ENCODE measurements around the gene COL5A1.
"Not testable (repeated sequence)": the region's sequence is repeated elsewhere in the genome, so short reads cannot be mapped to it uniquely, and the experiment has no call there.

The COL5A1 gene

DNA sequence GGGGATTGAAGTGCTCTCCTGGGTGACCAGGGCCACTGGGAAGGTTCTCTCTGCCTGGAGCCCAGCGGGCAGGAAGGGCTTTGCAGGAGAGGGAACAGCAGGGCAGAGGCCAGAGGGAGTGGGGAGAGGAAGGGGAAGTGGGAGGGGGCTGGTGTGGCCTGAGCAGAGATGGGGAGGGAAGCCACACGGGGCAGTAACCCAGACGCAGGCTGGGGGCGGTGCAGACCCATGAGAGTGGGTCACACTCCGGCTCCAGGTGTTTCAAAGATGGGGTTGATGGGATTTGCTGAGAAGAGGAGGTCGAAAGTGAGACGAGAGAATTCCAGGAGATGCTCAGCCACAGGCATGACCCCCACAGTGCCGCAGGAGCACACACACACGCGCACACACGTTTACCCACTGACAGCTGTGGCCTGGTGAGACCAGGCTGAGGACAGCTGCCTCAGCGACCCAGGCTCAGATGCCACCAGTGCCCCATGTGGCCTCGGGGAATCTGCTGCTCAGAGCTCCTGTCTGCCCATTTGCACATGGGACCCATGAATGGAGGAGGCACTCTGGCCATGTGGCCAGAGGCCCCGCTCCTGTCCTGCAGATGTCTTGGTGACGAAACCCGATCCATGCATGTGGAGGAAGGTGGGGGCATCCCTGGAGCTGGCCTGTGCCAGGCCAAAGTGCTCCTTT lies 206.3 kb downstream of the COL5A1 start:
- Histone ChIP-seq H3K4me1 (ENCODE audit: insufficient read depth, low read length) (no peaks in the 10 kb centered on the region), H3K36me3 (ENCODE audit: insufficient read depth, low read length) (no peaks in the 10 kb centered on the region), H3K9ac (ENCODE audit: low read depth, low read length) (no peak overlapping the region), H3K9me3 (ENCODE audit: control insufficient read depth, insufficient read depth, low read length) (no peaks in the 10 kb centered on the region)

DNA sequence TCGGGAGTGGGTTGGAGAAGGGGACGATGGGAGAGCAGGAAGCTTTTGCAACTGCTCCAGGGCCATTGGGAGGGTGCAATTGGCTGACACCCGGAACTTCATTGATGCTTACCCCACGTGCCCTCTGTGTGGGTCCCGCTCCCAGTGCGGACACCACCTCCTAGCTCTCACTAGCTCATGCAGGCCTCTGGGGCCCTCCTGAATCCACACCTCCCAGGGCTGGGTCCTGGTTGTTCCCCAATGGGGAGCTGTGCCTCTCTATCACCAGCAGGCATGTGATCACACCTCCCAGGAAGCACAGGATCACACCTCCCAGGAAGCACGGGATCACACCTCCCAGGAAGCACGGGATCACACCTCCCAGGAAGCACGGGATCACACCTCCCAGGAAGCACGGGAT lies 206.9 kb downstream of the COL5A1 start:
- no peaks in the 10 kb centered on the region for H3K9me3 ChIP-seq (ENCODE audit: control insufficient read depth, insufficient read depth, low read length)
- H3K4me1 ChIP-seq (ENCODE audit: insufficient read depth, low read length): no peaks in the 10 kb centered on the region
- no peaks in the 10 kb centered on the region for H3K36me3 ChIP-seq (ENCODE audit: insufficient read depth, low read length)
- no peak overlapping the region for H3K9ac ChIP-seq (ENCODE audit: low read depth, low read length)

DNA sequence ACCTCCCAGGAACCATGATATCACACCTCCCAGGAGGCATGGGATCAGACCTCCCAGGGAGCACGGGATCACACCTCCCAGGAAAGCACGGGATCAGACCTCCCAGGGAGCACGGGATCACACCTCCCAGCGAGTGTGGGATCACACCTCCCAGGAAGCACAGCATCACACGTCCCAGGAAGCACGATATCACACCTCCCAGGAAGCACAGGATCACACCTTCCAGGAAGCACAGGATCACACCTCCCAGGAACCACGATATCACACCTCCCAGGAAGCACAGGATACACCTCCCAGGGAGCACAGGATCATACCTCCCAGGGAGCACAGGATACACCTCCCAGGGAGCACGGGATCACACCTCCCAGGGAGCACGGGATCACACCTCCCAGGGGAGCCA lies 209.0 kb downstream of the COL5A1 start:
- no peaks in the 10 kb centered on the region for H3K4me1 ChIP-seq (ENCODE audit: insufficient read depth, low read length)
- no peaks in the 10 kb centered on the region for H3K9me3 ChIP-seq (ENCODE audit: control insufficient read depth, insufficient read depth, low read length)
- H3K9ac ChIP-seq (ENCODE audit: low read depth, low read length): no peak overlapping the region

DNA sequence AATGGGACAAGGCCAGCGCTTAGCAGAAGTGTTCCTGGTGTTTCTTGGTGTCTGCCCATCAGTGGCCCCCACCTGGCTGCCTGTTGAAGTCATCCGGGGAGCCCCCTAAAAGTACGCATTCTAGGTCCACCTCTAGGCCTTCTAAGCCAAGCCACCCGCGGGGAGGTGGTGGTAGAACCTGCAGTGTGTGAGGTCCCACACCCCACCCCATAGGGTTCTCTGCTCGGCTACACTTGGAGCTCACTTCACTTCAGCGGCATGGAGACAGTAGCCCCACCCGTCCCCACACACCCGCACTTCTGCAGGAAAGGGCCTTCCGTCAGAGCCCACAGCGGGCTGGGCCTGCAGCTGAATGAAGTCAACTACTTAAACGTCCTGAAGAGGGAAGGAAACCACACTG lies 209.4 kb downstream of the COL5A1 start:
- H3K9me3 ChIP-seq (ENCODE audit: control insufficient read depth, insufficient read depth, low read length): no peaks in the 10 kb centered on the region
- no peak overlapping the region for H3K9ac ChIP-seq (ENCODE audit: low read depth, low read length)
- no peaks in the 10 kb centered on the region for H3K4me1 ChIP-seq (ENCODE audit: insufficient read depth, low read length)
- no peaks in the 10 kb centered on the region for H3K36me3 ChIP-seq (ENCODE audit: insufficient read depth, low read length)

More for the DNA sequence above, 209.0 kb downstream of the COL5A1 start:
- no peaks in the 10 kb centered on the region for H3K36me3 ChIP-seq (ENCODE audit: insufficient read depth, low read length)

DNA sequence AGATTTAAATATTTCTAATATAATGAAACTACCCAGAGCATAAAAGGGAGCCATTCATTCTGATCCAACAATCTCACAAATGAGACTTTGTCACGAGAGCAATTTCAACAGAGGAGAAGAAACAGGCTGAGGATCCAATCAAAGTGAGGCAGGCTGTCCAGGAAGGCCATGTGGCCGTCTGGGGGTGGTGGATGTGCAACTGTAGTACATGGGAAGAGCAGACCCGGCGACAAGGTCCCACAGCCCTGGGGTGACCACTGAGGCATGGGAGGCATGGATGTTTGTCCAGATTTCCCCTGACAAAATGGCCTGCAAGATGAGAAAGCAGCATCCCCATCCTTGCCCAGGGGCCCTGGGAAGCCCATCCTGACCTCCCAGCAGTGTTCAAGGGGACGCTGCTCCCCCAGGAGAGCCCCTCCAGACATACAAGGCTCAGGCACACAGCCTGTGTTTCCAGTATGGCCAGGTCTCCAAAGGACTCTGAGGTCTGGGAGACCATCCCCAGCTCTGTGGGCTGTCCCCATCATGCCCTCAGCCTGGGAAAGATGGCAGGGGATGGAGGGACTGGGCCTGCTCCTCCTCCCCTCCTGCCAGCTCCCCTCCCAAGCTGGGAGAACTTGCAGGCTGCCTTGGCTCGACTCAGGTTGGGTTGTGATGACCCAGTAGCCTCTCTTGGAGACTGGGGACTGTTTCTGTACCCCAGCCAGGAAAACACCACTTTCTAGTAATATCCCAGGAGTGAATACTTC lies 211.5 kb downstream of the COL5A1 start:
- Histone ChIP-seq H3K9ac (ENCODE audit: low read depth, low read length) (no peak overlapping the region), H3K36me3 (ENCODE audit: insufficient read depth, low read length) (no peaks in the 10 kb centered on the region), H3K9me3 (ENCODE audit: control insufficient read depth, insufficient read depth, low read length) (no peaks in the 10 kb centered on the region), H3K4me1 (ENCODE audit: insufficient read depth, low read length) (no peaks in the 10 kb centered on the region)

DNA sequence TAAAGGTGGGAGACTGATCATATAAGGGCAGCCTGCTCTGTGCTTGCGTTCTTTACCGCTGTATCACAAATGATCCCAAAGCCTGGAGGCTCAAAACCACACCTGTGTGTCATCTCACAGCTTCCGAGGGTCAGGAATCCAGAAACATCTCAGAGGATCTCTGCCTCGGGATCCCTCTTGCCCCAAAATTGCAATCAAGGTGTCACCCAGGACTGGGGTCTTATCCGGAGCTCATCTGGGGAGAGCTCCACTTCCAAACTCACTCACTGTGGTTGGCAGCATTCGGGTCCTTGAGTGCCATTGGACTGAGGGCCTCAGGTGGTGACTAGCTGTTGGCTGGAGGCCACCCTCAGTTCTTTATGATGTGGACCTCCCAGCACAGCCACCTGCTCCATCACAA lies 212.3 kb downstream of the COL5A1 start:
- H3K9me3 ChIP-seq (ENCODE audit: control insufficient read depth, insufficient read depth, low read length): no peaks in the 10 kb centered on the region
- no peak overlapping the region for H3K9ac ChIP-seq (ENCODE audit: low read depth, low read length)
- H3K4me1 ChIP-seq (ENCODE audit: insufficient read depth, low read length): no peaks in the 10 kb centered on the region
- H3K36me3 ChIP-seq (ENCODE audit: insufficient read depth, low read length): no peaks in the 10 kb centered on the region

DNA sequence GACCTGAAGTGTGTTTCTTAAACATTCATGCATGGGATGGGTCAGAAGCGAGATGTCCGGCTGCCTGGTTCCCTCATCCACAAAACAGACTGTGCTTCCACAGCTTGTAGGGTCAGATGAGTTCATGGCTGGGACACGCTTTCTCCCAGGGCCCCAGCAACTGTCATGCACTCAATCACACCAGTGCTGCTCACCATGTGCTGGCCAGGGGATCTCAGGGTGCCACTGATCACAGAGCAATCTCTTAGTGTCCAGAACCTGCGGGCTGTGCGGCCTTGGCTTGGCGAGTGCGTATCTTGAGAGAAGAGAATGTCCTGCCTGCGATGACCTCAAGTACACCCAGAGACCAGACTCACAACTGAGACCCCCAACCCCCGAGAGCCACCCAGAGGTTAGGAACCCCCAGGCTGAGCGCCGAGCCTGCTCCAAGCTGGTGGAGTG lies 213.0 kb downstream of the COL5A1 start:
- no peaks in the 10 kb centered on the region for H3K4me1 ChIP-seq (ENCODE audit: insufficient read depth, low read length)
- H3K36me3 ChIP-seq (ENCODE audit: insufficient read depth, low read length): no peaks in the 10 kb centered on the region
- no peak overlapping the region for H3K9ac ChIP-seq (ENCODE audit: low read depth, low read length)
- no peaks in the 10 kb centered on the region for H3K9me3 ChIP-seq (ENCODE audit: control insufficient read depth, insufficient read depth, low read length)

DNA sequence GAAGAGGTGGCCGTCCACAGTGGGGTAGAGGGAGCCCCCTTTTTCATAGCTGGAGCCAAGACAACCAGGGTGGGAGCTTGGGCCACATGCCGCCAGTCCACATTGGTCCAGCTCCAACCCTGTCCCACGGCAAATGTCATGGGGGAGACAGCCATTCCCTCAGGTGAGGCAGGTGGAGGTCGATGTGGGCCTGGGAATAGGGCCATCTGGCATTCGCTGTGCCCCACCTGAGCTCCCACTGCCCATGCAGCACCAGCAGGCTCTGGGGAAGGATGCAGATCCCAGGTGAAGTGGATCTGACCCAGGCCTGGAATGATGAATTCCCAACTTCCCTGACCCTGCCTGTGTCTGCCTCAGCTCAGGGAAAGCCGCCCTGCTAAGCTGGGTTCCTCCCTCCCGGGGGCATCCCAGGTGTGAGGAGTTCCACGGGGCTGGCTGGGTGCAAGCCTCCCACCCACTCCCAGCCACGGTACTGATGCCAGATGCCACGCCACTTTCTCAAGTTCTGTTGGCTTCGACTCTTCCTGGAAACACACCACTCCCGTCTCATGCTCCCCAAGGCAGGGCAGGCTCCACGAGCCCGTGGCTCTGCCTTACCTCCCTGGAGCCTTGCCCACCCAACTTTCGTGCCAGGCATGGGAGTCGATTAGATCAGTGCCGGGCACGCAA lies 213.8 kb downstream of the COL5A1 start:
- H3K4me1 ChIP-seq (ENCODE audit: insufficient read depth, low read length): no peaks in the 10 kb centered on the region
- H3K9ac ChIP-seq (ENCODE audit: low read depth, low read length): no peak overlapping the region
- H3K9me3 ChIP-seq (ENCODE audit: control insufficient read depth, insufficient read depth, low read length): no peaks in the 10 kb centered on the region
- H3K36me3 ChIP-seq (ENCODE audit: insufficient read depth, low read length): no peaks in the 10 kb centered on the region

DNA sequence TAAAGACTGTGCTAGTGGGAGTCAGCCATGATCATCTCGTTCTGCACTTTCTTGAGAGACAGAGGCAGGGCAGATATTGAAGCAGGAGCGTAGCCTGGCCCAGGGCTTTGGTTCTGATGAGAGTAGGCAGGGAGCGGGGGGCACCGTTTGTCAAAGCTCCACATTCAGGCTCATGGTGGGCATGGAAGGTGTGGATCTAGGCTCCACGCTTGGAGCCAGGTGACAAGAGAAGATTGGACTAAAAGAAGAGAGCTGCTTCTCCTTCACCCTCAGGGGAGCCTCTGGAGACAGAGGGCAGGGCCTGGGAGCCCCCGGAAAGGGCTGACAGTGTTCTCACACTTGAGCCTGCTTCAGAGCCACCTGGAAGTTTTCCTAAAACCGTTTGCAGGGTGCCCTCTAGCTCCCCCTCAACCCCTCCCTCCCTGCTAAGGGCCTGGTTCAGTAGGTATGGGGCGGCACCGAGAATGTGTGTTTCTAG lies 214.3 kb downstream of the COL5A1 start:
- Histone ChIP-seq H3K36me3 (ENCODE audit: insufficient read depth, low read length) (no peaks in the 10 kb centered on the region), H3K9me3 (ENCODE audit: control insufficient read depth, insufficient read depth, low read length) (no peaks in the 10 kb centered on the region; the same call in 1 of the 2 replicates), H3K4me1 (ENCODE audit: insufficient read depth, low read length) (no peaks in the 10 kb centered on the region), H3K9ac (ENCODE audit: low read depth, low read length) (no peak overlapping the region)

DNA sequence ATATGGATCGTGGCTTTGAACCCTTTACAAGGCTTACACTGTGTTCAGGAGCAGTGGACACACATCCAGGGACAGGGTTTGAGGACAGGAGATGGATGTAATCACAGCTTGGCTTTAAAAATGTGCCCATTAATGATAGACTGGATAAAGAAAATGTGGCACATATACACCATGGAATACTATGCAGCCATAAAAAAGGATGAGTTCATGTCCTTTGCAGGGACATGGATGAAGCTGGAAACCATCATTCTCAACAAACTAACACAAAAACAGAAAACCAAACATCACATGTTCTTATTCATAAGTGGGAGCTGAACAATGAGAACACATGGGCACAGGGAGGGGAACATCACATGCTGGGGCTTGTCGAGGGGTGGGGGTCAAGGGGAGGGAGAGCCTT lies 215.8 kb downstream of the COL5A1 start:
- H3K36me3 ChIP-seq (ENCODE audit: insufficient read depth, low read length); H3K9ac ChIP-seq (ENCODE audit: low read depth, low read length); H3K9me3 ChIP-seq (ENCODE audit: control insufficient read depth, insufficient read depth, low read length); H3K4me1 ChIP-seq (ENCODE audit: insufficient read depth, low read length): not testable (repeated sequence)

DNA sequence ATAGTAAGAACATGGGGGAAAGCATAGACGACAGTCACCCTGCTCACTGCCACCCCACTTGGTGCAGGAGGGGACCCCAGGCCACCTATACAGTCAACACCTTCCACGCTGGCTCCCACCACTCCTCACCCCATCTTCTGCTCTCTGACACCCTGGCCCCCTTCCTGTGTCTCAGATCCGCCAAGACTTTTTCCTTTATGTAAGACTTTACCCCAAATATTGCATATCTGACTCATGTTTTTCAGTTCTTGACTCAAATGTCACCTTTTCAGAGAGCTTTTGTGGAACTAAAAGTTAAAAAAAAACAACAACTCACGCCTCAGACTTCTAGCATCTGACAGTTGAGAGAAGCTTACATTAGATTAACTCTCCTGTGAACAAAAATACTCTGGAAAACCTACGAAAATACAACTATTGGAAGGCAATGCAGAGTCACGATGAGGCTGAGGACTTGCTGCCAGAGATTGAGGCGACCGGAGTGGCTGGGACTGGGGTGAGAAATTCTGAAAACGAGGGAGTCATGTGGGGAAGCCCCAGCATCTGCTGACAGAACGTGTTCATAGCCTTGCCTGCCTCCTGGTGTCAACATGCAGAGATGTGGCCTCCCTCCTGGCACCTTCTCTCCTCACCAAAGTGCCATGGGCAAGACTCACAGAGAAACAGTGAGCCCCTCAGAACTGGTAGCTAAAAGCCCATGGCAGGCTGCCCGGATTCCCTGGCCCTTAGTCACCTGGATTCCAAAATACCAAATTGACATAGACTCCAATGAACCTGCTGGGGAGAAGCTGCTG lies 216.6 kb downstream of the COL5A1 start:
- no peaks in the 10 kb centered on the region; the same call in 1 of the 2 replicates for H3K9me3 ChIP-seq (ENCODE audit: control insufficient read depth, insufficient read depth, low read length)
- H3K36me3 ChIP-seq (ENCODE audit: insufficient read depth, low read length): no peaks in the 10 kb centered on the region
- H3K9ac ChIP-seq (ENCODE audit: low read depth, low read length): no peak overlapping the region

DNA sequence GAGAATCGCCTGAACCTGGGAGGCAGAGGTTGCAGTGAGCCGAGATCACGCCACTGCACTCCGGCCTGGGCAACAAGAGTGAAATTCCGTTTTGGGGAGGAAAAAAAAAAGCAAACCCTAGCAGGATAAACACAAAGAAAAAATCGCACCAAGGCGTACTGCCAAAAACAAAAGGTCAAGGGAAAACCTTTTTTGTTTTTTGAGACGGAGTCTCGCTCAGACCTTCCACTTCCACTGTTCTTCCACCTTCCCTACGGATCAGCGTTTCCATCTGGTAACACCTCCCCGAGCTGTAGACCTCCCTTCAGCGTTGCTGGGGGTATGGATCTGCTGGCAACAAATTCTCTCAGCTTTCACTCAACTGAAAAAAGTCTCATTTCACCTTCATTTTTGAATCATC lies 218.9 kb downstream of the COL5A1 start:
- Histone ChIP-seq H3K9me3 (ENCODE audit: control insufficient read depth, insufficient read depth, low read length) (no peaks in the 10 kb centered on the region; the same call in 1 of the 2 replicates), H3K4me1 (ENCODE audit: insufficient read depth, low read length) (no peaks in the 10 kb centered on the region), H3K9ac (ENCODE audit: low read depth, low read length) (no peak overlapping the region), H3K36me3 (ENCODE audit: insufficient read depth, low read length) (no peaks in the 10 kb centered on the region)

More for the DNA sequence above, 216.6 kb downstream of the COL5A1 start:
- H3K4me1 ChIP-seq (ENCODE audit: insufficient read depth, low read length): no peaks in the 10 kb centered on the region

DNA sequence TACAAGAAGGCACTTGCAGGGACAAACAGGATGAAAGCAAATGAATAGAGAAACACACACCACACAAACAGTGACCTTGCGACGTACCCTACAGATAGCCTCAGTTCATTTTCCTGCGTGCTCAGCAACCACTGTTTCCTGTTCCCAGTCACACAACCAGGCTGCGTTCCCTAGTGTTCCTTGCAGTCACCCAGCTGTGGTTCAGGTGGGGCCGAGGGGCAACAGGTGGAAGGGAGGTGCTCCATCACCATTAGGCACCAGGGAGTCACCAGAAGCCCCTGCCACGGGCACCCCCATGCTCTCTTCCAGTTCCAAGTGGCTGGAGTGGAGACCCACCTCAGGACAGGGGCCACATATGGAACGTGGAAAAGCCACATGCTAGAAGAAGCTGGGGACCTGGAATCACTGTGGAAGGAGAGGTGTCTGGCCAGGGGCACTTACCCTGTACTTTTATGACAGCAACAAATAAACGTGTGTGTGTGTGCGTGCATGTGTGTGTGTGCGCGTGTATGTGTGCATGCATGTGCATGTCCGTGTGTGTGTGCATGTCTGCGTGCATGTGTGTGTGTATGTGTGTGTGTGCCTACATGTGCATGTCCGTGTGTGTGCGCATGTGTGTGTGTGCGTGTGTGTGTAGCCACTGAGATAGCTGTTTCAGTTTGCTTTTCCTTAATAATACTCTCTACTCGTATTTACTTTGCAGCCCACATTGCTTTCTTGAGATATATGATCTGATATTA lies 220.2 kb downstream of the COL5A1 start:
- Histone ChIP-seq H3K4me1 (ENCODE audit: insufficient read depth, low read length) (no peaks in the 10 kb centered on the region), H3K9ac (ENCODE audit: low read depth, low read length) (no peak overlapping the region), H3K9me3 (ENCODE audit: control insufficient read depth, insufficient read depth, low read length) (no peaks in the 10 kb centered on the region; the same call in 1 of the 2 replicates), H3K36me3 (ENCODE audit: insufficient read depth, low read length) (no peaks in the 10 kb centered on the region)
